ENCODE measurements around the gene PDHA1. TPM values are rescaled to one million over a fixed set of nuclear protein-coding genes. Genes with fewer than 3 reads are reported as not detected.

Gene PDHA1
- polyA plus RNA-seq (2013) = 83.7 and 85.5 TPM in 2 replicates

GRCh38 chrX:19343535-19344408 lies at the start of gene PDHA1:
TSS of gene PDHA1 (plus strand) at chrX:19343927. CDS start at chrX:19344038, 111 bp downstream.
- peak within 1 kb of the TSS; percentile 90 for H2AFZ ChIP-seq (ENCODE audit: insufficient read depth, low read length, poor library complexity)
- peaks cover 0 to 4% of the 10 kb centered on the region in 2 experiments for H3K4me1 ChIP-seq (ENCODE audit: control insufficient read depth in 1 of 2, insufficient read depth in 2 of 2, low read length in 2 of 2)
- H3K9ac ChIP-seq (ENCODE audit: low read length) = peak within 1 kb of the TSS; percentile 72
- WGBS (ENCODE audit: extremely low coverage, insufficient coverage, insufficient read length) = no CpG with 5 or more reads among the region's 81 CpGs
- H3K14ac ChIP-seq (ENCODE audit: low read length) = peak within 1 kb of the TSS; percentile 60
- H3K4me2 ChIP-seq (ENCODE audit: low read length) = peak within 1 kb of the TSS; percentile 78
- H3K27ac ChIP-seq (ENCODE audit: low read depth, low read length) = no peak within 1 kb of the TSS
- H4K91ac ChIP-seq (ENCODE audit: low read depth, low read length) = peak within 1 kb of the TSS; percentile 55
- H3K79me2 ChIP-seq (ENCODE audit: control insufficient read depth, insufficient read depth, low read length, poor library complexity) = peaks cover 7% of the 10 kb centered on the region
- peak within 1 kb of the TSS; percentile 86 for H2AK5ac ChIP-seq (ENCODE audit: low read length)
- peak within 1 kb of the TSS; percentile 89 for H4K8ac ChIP-seq (ENCODE audit: low read depth, low read length)
- peak within 1 kb of the TSS; percentile 97 for H3K4ac ChIP-seq (ENCODE audit: low read depth, low read length)
- H3K79me1 ChIP-seq (ENCODE audit: low read length) = peaks cover 6% of the 10 kb centered on the region
- H3K23ac ChIP-seq (ENCODE audit: low read length) = no peak within 1 kb of the TSS
- H3K36me3 ChIP-seq (ENCODE audit: control insufficient read depth in 1 of 2, insufficient read depth in 2 of 2, low read length in 2 of 2) = no peaks in the 10 kb centered on the region
- DNase-seq = peak; percentile 93 to 94
- H2BK5ac ChIP-seq (ENCODE audit: low read depth, low read length, poor library complexity) = peak within 1 kb of the TSS; percentile 77
- H3K4me3 ChIP-seq (ENCODE audit: low read depth, low read length) = peak within 1 kb of the TSS; percentile 91
- peak within 1 kb of the TSS; percentile 31 for H2BK120ac ChIP-seq (ENCODE audit: insufficient read depth, low read length, poor library complexity)
- H3K27me3 ChIP-seq (ENCODE audit: insufficient read depth, low read length) = no peaks in the 10 kb centered on the region
- H2BK12ac ChIP-seq (ENCODE audit: low read length) = peak within 1 kb of the TSS; percentile 66
- peak within 1 kb of the TSS; percentile 90 for H4K12ac ChIP-seq (ENCODE audit: low read depth, low read length)
- no peaks in the 10 kb centered on the region for H3K9me3 ChIP-seq (ENCODE audit: insufficient read depth, low read depth, low read length)
- peak within 1 kb of the TSS; percentile 64 for H3K18ac ChIP-seq (ENCODE audit: low read length)

GRCh38 chrX:19303256-19303880 lies 40.4 kb upstream of the PDHA1 start:
- no peak overlapping the region for H2AFZ ChIP-seq (ENCODE audit: insufficient read depth, low read length, poor library complexity)
- no peaks in the 10 kb centered on the region for H3K27me3 ChIP-seq (ENCODE audit: insufficient read depth, low read length)
- no peak overlapping the region for H2BK120ac ChIP-seq (ENCODE audit: insufficient read depth, low read length, poor library complexity)
- H3K9me3 ChIP-seq (ENCODE audit: insufficient read depth, low read depth, low read length) = no peaks in the 10 kb centered on the region
- no CpG with 5 or more reads among the region's 10 CpGs for WGBS (ENCODE audit: extremely low coverage, insufficient coverage, insufficient read length)
- H3K4me1 ChIP-seq (ENCODE audit: control insufficient read depth in 1 of 2, insufficient read depth in 2 of 2, low read length in 2 of 2) = no peaks in the 10 kb centered on the region
- H4K12ac ChIP-seq (ENCODE audit: low read depth, low read length) = no peak overlapping the region
- H2AK5ac ChIP-seq (ENCODE audit: low read length) = no peak overlapping the region
- no peak overlapping the region for H3K4me3 ChIP-seq (ENCODE audit: low read depth, low read length)
- no peak overlapping the region for H2BK5ac ChIP-seq (ENCODE audit: low read depth, low read length, poor library complexity)
- H3K14ac ChIP-seq (ENCODE audit: low read length) = no peak overlapping the region
- no peaks in the 10 kb centered on the region for H3K79me1 ChIP-seq (ENCODE audit: low read length)
- no peak overlapping the region for H3K9ac ChIP-seq (ENCODE audit: low read length)
- no peak overlapping the region for H4K91ac ChIP-seq (ENCODE audit: low read depth, low read length)
- no peak overlapping the region for H3K18ac ChIP-seq (ENCODE audit: low read length)
- no peak overlapping the region for H2BK12ac ChIP-seq (ENCODE audit: low read length)
- H3K27ac ChIP-seq (ENCODE audit: low read depth, low read length) = no peak overlapping the region
- H3K36me3 ChIP-seq (ENCODE audit: control insufficient read depth in 1 of 2, insufficient read depth in 2 of 2, low read length in 2 of 2) = no peaks in the 10 kb centered on the region
- DNase-seq = peak; percentile 66 to 72
- H3K23ac ChIP-seq (ENCODE audit: low read length) = no peak overlapping the region
- H3K4ac ChIP-seq (ENCODE audit: low read depth, low read length) = no peak overlapping the region
- no peak overlapping the region for H4K8ac ChIP-seq (ENCODE audit: low read depth, low read length)
- H3K79me2 ChIP-seq (ENCODE audit: control insufficient read depth, insufficient read depth, low read length, poor library complexity) = no peaks in the 10 kb centered on the region
- H3K4me2 ChIP-seq (ENCODE audit: low read length) = no peak overlapping the region

GRCh38 chrX:19326567-19326966 lies 17.2 kb upstream of the PDHA1 start:
- Histone ChIP-seq H3K18ac (ENCODE audit: low read length) (no peak overlapping the region), H3K4me1 (ENCODE audit: control insufficient read depth in 1 of 2, insufficient read depth in 2 of 2, low read length in 2 of 2) (no peaks in the 10 kb centered on the region), H2BK120ac (ENCODE audit: insufficient read depth, low read length, poor library complexity) (no peak overlapping the region), H2BK5ac (ENCODE audit: low read depth, low read length, poor library complexity) (no peak overlapping the region), H3K79me1 (ENCODE audit: low read length) (no peaks in the 10 kb centered on the region), H4K91ac (ENCODE audit: low read depth, low read length) (no peak overlapping the region), H3K36me3 (ENCODE audit: control insufficient read depth in 1 of 2, insufficient read depth in 2 of 2, low read length in 2 of 2) (no peaks in the 10 kb centered on the region), H3K14ac (ENCODE audit: low read length) (no peak overlapping the region), H4K12ac (ENCODE audit: low read depth, low read length) (no peak overlapping the region), H2BK12ac (ENCODE audit: low read length) (no peak overlapping the region), H3K4ac (ENCODE audit: low read depth, low read length) (no peak overlapping the region), H4K8ac (ENCODE audit: low read depth, low read length) (no peak overlapping the region), H3K9me3 (ENCODE audit: insufficient read depth, low read depth, low read length) (no peaks in the 10 kb centered on the region), H3K4me2 (ENCODE audit: low read length) (no peak overlapping the region), H2AK5ac (ENCODE audit: low read length) (no peak overlapping the region), H3K27me3 (ENCODE audit: insufficient read depth, low read length) (no peaks in the 10 kb centered on the region), H3K79me2 (ENCODE audit: control insufficient read depth, insufficient read depth, low read length, poor library complexity) (no peaks in the 10 kb centered on the region), H3K9ac (ENCODE audit: low read length) (no peak overlapping the region), H3K23ac (ENCODE audit: low read length) (no peak overlapping the region), H3K27ac (ENCODE audit: low read depth, low read length) (no peak overlapping the region), H3K4me3 (ENCODE audit: low read depth, low read length) (no peak overlapping the region), H2AFZ (ENCODE audit: insufficient read depth, low read length, poor library complexity) (no peak overlapping the region)
- no peak for DNase-seq
- no CpG with 5 or more reads among the region's 2 CpGs for WGBS (ENCODE audit: extremely low coverage, insufficient coverage, insufficient read length)

GRCh38 chrX:19331831-19332230 lies 11.9 kb upstream of the PDHA1 start:
- Histone ChIP-seq H3K4me2 (ENCODE audit: low read length) (no peak overlapping the region), H4K12ac (ENCODE audit: low read depth, low read length) (no peak overlapping the region), H2BK120ac (ENCODE audit: insufficient read depth, low read length, poor library complexity) (no peak overlapping the region), H3K4me1 (ENCODE audit: control insufficient read depth in 1 of 2, insufficient read depth in 2 of 2, low read length in 2 of 2) (no peaks in the 10 kb centered on the region), H3K27ac (ENCODE audit: low read depth, low read length) (no peak overlapping the region), H3K9ac (ENCODE audit: low read length) (no peak overlapping the region), H3K79me1 (ENCODE audit: low read length) (no peaks in the 10 kb centered on the region), H3K36me3 (ENCODE audit: control insufficient read depth in 1 of 2, insufficient read depth in 2 of 2, low read length in 2 of 2) (no peaks in the 10 kb centered on the region), H4K8ac (ENCODE audit: low read depth, low read length) (no peak overlapping the region), H2AFZ (ENCODE audit: insufficient read depth, low read length, poor library complexity) (no peak overlapping the region), H4K91ac (ENCODE audit: low read depth, low read length) (no peak overlapping the region), H3K18ac (ENCODE audit: low read length) (no peak overlapping the region), H3K4me3 (ENCODE audit: low read depth, low read length) (no peak overlapping the region), H3K23ac (ENCODE audit: low read length) (no peak overlapping the region), H2BK12ac (ENCODE audit: low read length) (no peak overlapping the region), H2BK5ac (ENCODE audit: low read depth, low read length, poor library complexity) (no peak overlapping the region), H3K79me2 (ENCODE audit: control insufficient read depth, insufficient read depth, low read length, poor library complexity) (no peaks in the 10 kb centered on the region), H3K4ac (ENCODE audit: low read depth, low read length) (no peak overlapping the region), H3K9me3 (ENCODE audit: insufficient read depth, low read depth, low read length) (no peaks in the 10 kb centered on the region), H3K14ac (ENCODE audit: low read length) (no peak overlapping the region), H2AK5ac (ENCODE audit: low read length) (no peak overlapping the region), H3K27me3 (ENCODE audit: insufficient read depth, low read length) (no peaks in the 10 kb centered on the region)
- DNase-seq = no peak
- WGBS (ENCODE audit: extremely low coverage, insufficient coverage, insufficient read length) = no CpG with 5 or more reads among the region's 10 CpGs

All from trophoblast cell (in vitro differentiated cells and primary cell).